ENCODE results near the gene MYL7.

MYL7 gene

GRCh38 chr7:44162179-44162578 lies 21.0 kb upstream of the MYL7 start:
- no peaks in the 10 kb centered on the region for H3K9me3 ChIP-seq (ENCODE audit: insufficient read depth, low read length, severe bottlenecking)
- no peaks in the 10 kb centered on the region for H3K79me2 ChIP-seq (ENCODE audit: insufficient read depth, low read length)
- H3K4me1 ChIP-seq (ENCODE audit: insufficient read depth, low read length), result no peaks in the 10 kb centered on the region
- no peak overlapping the region for H3K4me2 ChIP-seq (ENCODE audit: insufficient read depth, low read length)
- DNase-seq, result no peak
- ATAC-seq (ENCODE audit: insufficient read depth, low read depth), result no peak
- H3K9ac ChIP-seq (ENCODE audit: low read depth, low read length), result no peak overlapping the region
- H3K27ac ChIP-seq (ENCODE audit: low read length), result no peak overlapping the region
- TF ChIP-seq CTCF (IDR thresholded peaks at IDR 0.05; ENCODE audit: borderline replicate concordance, extremely low read depth, low read length, poor library complexity, severe bottlenecking), result no peak
- no peak for TF ChIP-seq EZH2 (IDR thresholded peaks at IDR 0.05; ENCODE audit: borderline replicate concordance, low read depth, low read length, severe bottlenecking)
- no peaks in the 10 kb centered on the region; the same call in 1 of the 2 replicates for H4K20me1 ChIP-seq (ENCODE audit: insufficient read depth, low read length)
- H2AFZ ChIP-seq (ENCODE audit: low read depth, low read length), result no peak overlapping the region
- no peaks in the 10 kb centered on the region for H3K27me3 ChIP-seq (ENCODE audit: insufficient read depth, low read length, poor library complexity)
- no peak overlapping the region for H3K4me3 ChIP-seq (ENCODE audit: low read depth in 1 of 2, low read length in 2 of 2)
- H3K36me3 ChIP-seq (ENCODE audit: insufficient read depth, low read length), result no peaks in the 10 kb centered on the region

GRCh38 chr7:44161371-44161770 lies 20.2 kb upstream of the MYL7 start:
- H3K4me1 ChIP-seq (ENCODE audit: insufficient read depth, low read length), result no peaks in the 10 kb centered on the region
- DNase-seq, result no peak
- H3K9me3 ChIP-seq (ENCODE audit: insufficient read depth, low read length, severe bottlenecking), result no peaks in the 10 kb centered on the region
- no peak overlapping the region for H3K4me2 ChIP-seq (ENCODE audit: insufficient read depth, low read length)
- H3K36me3 ChIP-seq (ENCODE audit: insufficient read depth, low read length), result no peaks in the 10 kb centered on the region
- no peak overlapping the region for H3K27ac ChIP-seq (ENCODE audit: low read length)
- H2AFZ ChIP-seq (ENCODE audit: low read depth, low read length), result no peak overlapping the region
- no peaks in the 10 kb centered on the region for H3K27me3 ChIP-seq (ENCODE audit: insufficient read depth, low read length, poor library complexity)
- ATAC-seq (ENCODE audit: insufficient read depth, low read depth), result no peak
- H3K79me2 ChIP-seq (ENCODE audit: insufficient read depth, low read length), result no peaks in the 10 kb centered on the region
- H4K20me1 ChIP-seq (ENCODE audit: insufficient read depth, low read length), result no peaks in the 10 kb centered on the region; the same call in 1 of the 2 replicates
- H3K9ac ChIP-seq (ENCODE audit: low read depth, low read length), result no peak overlapping the region
- H3K4me3 ChIP-seq (ENCODE audit: low read depth in 1 of 2, low read length in 2 of 2), result no peak overlapping the region
- no peak for TF ChIP-seq CTCF (IDR thresholded peaks at IDR 0.05; ENCODE audit: borderline replicate concordance, extremely low read depth, low read length, poor library complexity, severe bottlenecking)
- no peak for TF ChIP-seq EZH2 (IDR thresholded peaks at IDR 0.05; ENCODE audit: borderline replicate concordance, low read depth, low read length, severe bottlenecking)

- H3K4me2 ChIP-seq (ENCODE audit: insufficient read depth, low read length), result no peak overlapping the region
- DNase-seq (no peak), ATAC-seq (ENCODE audit: insufficient read depth, low read depth) (no peak)
- no peak overlapping the region for H3K27ac ChIP-seq (ENCODE audit: low read length)
- no peaks in the 10 kb centered on the region for H3K27me3 ChIP-seq (ENCODE audit: insufficient read depth, low read length, poor library complexity)
- H3K9me3 ChIP-seq (ENCODE audit: insufficient read depth, low read length, severe bottlenecking), result no peaks in the 10 kb centered on the region
- H3K9ac ChIP-seq (ENCODE audit: low read depth, low read length), result no peak overlapping the region
- H3K4me3 ChIP-seq (ENCODE audit: low read depth in 1 of 2, low read length in 2 of 2), result no peak overlapping the region
- TF ChIP-seq CTCF (IDR thresholded peaks at IDR 0.05; ENCODE audit: borderline replicate concordance, extremely low read depth, low read length, poor library complexity, severe bottlenecking) (no peak), EZH2 (IDR thresholded peaks at IDR 0.05; ENCODE audit: borderline replicate concordance, low read depth, low read length, severe bottlenecking) (no peak)
- H3K36me3 ChIP-seq (ENCODE audit: insufficient read depth, low read length), result no peaks in the 10 kb centered on the region
- H4K20me1 ChIP-seq (ENCODE audit: insufficient read depth, low read length), result no peaks in the 10 kb centered on the region; the same call in 1 of the 2 replicates
- no peaks in the 10 kb centered on the region for H3K4me1 ChIP-seq (ENCODE audit: insufficient read depth, low read length)
- no peaks in the 10 kb centered on the region for H3K79me2 ChIP-seq (ENCODE audit: insufficient read depth, low read length)
- H2AFZ ChIP-seq (ENCODE audit: low read depth, low read length), result no peak overlapping the region
These were observed 18.9 kb upstream of the MYL7 start for GRCh38 chr7:44159824-44160630.
